Natural killer cell (primary cell): Measurements from ENCODE around the gene MARCHF3. TPM values are rescaled to one million over a fixed set of nuclear protein-coding genes. Genes with fewer than 3 reads are reported as not detected.
"Not testable (repeated sequence)": the region's sequence is repeated elsewhere in the genome, so short reads cannot be mapped to it uniquely, and the experiment has no call there.

ENCODE experiments used
- ATAC-seq, 3 donors: fragments of 150-1000 bp in 2 of 3; fragments of 200-7000 bp in 1 of 3; cut with Tn5 transposase; 1 replicate in 1 of 3; 2 replicates in 2 of 3; pipeline ENCODE4 v1.10.0; 2021; ENCODE audit warnings: mild to moderate bottlenecking in 2 of 3, moderate library complexity in 2 of 3
- DNase-seq, 2 donors: peaks; one replicate each; pipeline versions ENCODE4 v3.0.0 to v3.0.0-alpha.2; 2013 to 2021; ENCODE audit warnings: mixed read lengths in 1 of 2
- H3K27ac ChIP-seq: one replicate; pipeline ENCODE4 v1.5.1; 2013; ENCODE audit warnings: mild to moderate bottlenecking, low read length
- H3K27me3 ChIP-seq: one replicate; pipeline ENCODE4 v1.6.1; 2013; ENCODE audit warnings: low read length; ENCODE audit not compliant: control insufficient read depth, insufficient read depth
- H3K36me3 ChIP-seq: one replicate; pipeline ENCODE4 v1.6.1; 2013; ENCODE audit warnings: low read length; ENCODE audit not compliant: control insufficient read depth, insufficient read depth
- H3K4me1 ChIP-seq: one replicate; pipeline ENCODE4 v1.6.1; 2013; ENCODE audit warnings: low read length; ENCODE audit not compliant: control insufficient read depth, insufficient read depth
- H3K4me3 ChIP-seq: one replicate; pipeline ENCODE4 v1.5.1; 2013; ENCODE audit warnings: low read length
- H3K9me3 ChIP-seq: one replicate; pipeline ENCODE4 v1.6.1; 2013; ENCODE audit warnings: low read length; ENCODE audit not compliant: control insufficient read depth, insufficient read depth
- H3K27ac Mint-ChIP-seq, 2 donors: one replicate each; pipeline ENCODE4 v1.8.0; 2022; ENCODE audit warnings: mild to moderate bottlenecking in 2 of 2, mixed read lengths in 2 of 2, moderate library complexity in 1 of 2
- H3K27me3 Mint-ChIP-seq, 2 donors: one replicate each; pipeline ENCODE4 v1.8.0; 2022; ENCODE audit warnings: low read depth in 2 of 2, mixed read lengths in 2 of 2
- H3K36me3 Mint-ChIP-seq: one replicate; pipeline ENCODE4 v1.8.0; 2022; ENCODE audit warnings: mixed read lengths
- H3K4me1 Mint-ChIP-seq, 2 donors: one replicate each; pipeline ENCODE4 v1.8.0; 2022; ENCODE audit warnings: mixed read lengths in 2 of 2
- H3K4me3 Mint-ChIP-seq: one replicate; pipeline ENCODE4 v1.8.0; 2022; ENCODE audit warnings: mild to moderate bottlenecking, moderate library complexity, mixed read lengths
- H3K9me3 Mint-ChIP-seq, 2 donors: one replicate each; pipeline ENCODE4 v1.8.0; 2022; ENCODE audit warnings: mixed read lengths in 2 of 2
- WGBS: methylation state at CpG from one replicate; pipeline ENCODE4 v1.1.7; 2013; ENCODE audit warnings: missing lambda C conversion rate; ENCODE audit not compliant: insufficient coverage; 5-methylcytosine and 5-hydroxymethylcytosine counted together
- intact Hi-C: fragments of 100-400 bp; cut with micrococcal nuclease; formaldehyde crosslinking; loops from one replicate; pipeline ENCODE4 v1.14.2; 2022
- total RNA-seq, 4 donors: library from RNA; stranded (reverse); fragments of 120-200 nt in 1 of 4; gene quantifications; one replicate each; pipeline versions ENCODE4 v1.2.3 to v1.2.4, GENCODE V29; 2013 to 2022
- TF ChIP-seq, protein P1 (sequence below): fragments of 200-600 bp; IDR thresholded peaks from one replicate; pipeline ENCODE4 v1.8.0; 2022; ENCODE audit warnings: antibody characterized with exemption

The MARCHF3 gene
- total RNA-seq, 3 donors from 2014 or later (not counting 1 experiment from before 2014, with no cell fraction given) = 6.8 to 11.2 (median 8.9) TPM

DNA sequence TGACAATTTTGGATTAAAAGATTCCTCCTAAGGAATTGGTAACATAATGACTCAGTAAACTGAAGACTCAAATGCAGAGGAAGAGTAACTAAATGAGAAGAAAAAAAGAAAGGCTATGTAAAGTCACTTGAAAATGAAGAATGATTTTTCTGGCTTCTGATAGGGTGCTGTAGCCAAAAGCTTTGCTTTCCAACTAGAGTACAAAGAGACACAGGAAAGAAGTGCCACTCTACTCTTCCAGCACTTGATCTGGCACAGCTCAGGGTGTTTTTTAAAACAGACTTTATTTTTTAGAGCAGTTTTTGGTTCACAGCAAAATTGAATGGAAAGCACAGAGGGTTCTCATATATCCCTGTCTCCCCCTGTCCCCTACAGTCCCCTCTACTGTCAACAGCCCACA is 130.9 kb downstream of the MARCHF3 start:
- TF ChIP-seq, protein P1, sequence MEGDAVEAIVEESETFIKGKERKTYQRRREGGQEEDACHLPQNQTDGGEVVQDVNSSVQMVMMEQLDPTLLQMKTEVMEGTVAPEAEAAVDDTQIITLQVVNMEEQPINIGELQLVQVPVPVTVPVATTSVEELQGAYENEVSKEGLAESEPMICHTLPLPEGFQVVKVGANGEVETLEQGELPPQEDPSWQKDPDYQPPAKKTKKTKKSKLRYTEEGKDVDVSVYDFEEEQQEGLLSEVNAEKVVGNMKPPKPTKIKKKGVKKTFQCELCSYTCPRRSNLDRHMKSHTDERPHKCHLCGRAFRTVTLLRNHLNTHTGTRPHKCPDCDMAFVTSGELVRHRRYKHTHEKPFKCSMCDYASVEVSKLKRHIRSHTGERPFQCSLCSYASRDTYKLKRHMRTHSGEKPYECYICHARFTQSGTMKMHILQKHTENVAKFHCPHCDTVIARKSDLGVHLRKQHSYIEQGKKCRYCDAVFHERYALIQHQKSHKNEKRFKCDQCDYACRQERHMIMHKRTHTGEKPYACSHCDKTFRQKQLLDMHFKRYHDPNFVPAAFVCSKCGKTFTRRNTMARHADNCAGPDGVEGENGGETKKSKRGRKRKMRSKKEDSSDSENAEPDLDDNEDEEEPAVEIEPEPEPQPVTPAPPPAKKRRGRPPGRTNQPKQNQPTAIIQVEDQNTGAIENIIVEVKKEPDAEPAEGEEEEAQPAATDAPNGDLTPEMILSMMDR = no peak
- no peaks in the 10 kb centered on the region for H3K27me3 Mint-ChIP-seq
- H3K36me3 Mint-ChIP-seq = no peaks in the 10 kb centered on the region
- intact Hi-C loops = no loop called here
- peaks cover 0 to 3% of the 10 kb centered on the region in 2 donors for H3K9me3 Mint-ChIP-seq
- no peak overlapping the region for H3K27ac ChIP-seq
- DNase-seq (no peak), ATAC-seq (no peak)
- no peak overlapping the region for H3K4me3 ChIP-seq
- no peaks in the 10 kb centered on the region for H3K4me1 Mint-ChIP-seq
- no peaks in the 10 kb centered on the region for H3K9me3 ChIP-seq
- no peaks in the 10 kb centered on the region for H3K27me3 ChIP-seq
- H3K4me3 Mint-ChIP-seq = no peak overlapping the region
- H3K27ac Mint-ChIP-seq = no peak overlapping the region
- H3K36me3 ChIP-seq = no peaks in the 10 kb centered on the region
- H3K4me1 ChIP-seq = no peaks in the 10 kb centered on the region

- Histone ChIP-seq H3K36me3 (no peaks in the 10 kb centered on the region), H3K9me3 (no peaks in the 10 kb centered on the region), H3K4me3 (no peak overlapping the region), H3K27me3 (no peaks in the 10 kb centered on the region), H3K4me1 (no peaks in the 10 kb centered on the region), H3K27ac (no peak overlapping the region)
- no peaks in the 10 kb centered on the region for H3K4me1 Mint-ChIP-seq
- no peak for DNase-seq
- no peak overlapping the region for H3K27ac Mint-ChIP-seq
- H3K27me3 Mint-ChIP-seq = no peaks in the 10 kb centered on the region
- no peak overlapping the region for H3K4me3 Mint-ChIP-seq
- no peak for ATAC-seq
- intact Hi-C loops = no loop called here
- H3K9me3 Mint-ChIP-seq = peaks cover 0 to 3% of the 10 kb centered on the region in 2 donors
- no peaks in the 10 kb centered on the region for H3K36me3 Mint-ChIP-seq
- TF ChIP-seq, protein P1 = no peak
- 100% methylated on average over 2 of the region's 5 CpGs for WGBS
These were observed 132.3 kb downstream of the MARCHF3 start for GRCh38 chr5:126897851-126898630.

GRCh38 chr5:126896170-126896702 is 134.1 kb downstream of the MARCHF3 start:
- H3K36me3 ChIP-seq = no peaks in the 10 kb centered on the region
- peaks cover 0 to 3% of the 10 kb centered on the region in 2 donors for H3K9me3 Mint-ChIP-seq
- H3K36me3 Mint-ChIP-seq = no peaks in the 10 kb centered on the region
- H3K27me3 ChIP-seq = no peaks in the 10 kb centered on the region
- H3K4me1 Mint-ChIP-seq = no peaks in the 10 kb centered on the region
- ATAC-seq (no peak), DNase-seq (no peak)
- H3K27ac ChIP-seq = no peak overlapping the region
- H3K4me3 Mint-ChIP-seq = no peak overlapping the region
- no peaks in the 10 kb centered on the region for H3K4me1 ChIP-seq
- no peaks in the 10 kb centered on the region for H3K9me3 ChIP-seq
- WGBS = 98% methylated on average over 8 of the region's 9 CpGs
- no peak overlapping the region for H3K4me3 ChIP-seq
- TF ChIP-seq, protein P1 = no peak
- H3K27ac Mint-ChIP-seq = no peak overlapping the region
- intact Hi-C loops = no loop called here
- H3K27me3 Mint-ChIP-seq = no peaks in the 10 kb centered on the region

- H3K4me1 ChIP-seq, intact Hi-C loops, H3K4me3 ChIP-seq, H3K9me3 ChIP-seq, H3K27ac Mint-ChIP-seq, H3K4me3 Mint-ChIP-seq, H3K4me1 Mint-ChIP-seq, DNase-seq, H3K27ac ChIP-seq, H3K36me3 ChIP-seq, H3K27me3 Mint-ChIP-seq, ATAC-seq, H3K9me3 Mint-ChIP-seq, H3K36me3 Mint-ChIP-seq, H3K27me3 ChIP-seq: not testable (repeated sequence)
- 95% methylated on average over 14 of the region's 14 CpGs for whole genome bisulfite sequencing
These were observed 134.6 kb downstream of the MARCHF3 start for GRCh38 chr5:126895712-126896111.

GRCh38 chr5:126890414-126890813 is 139.9 kb downstream of the MARCHF3 start:
- H3K9me3 ChIP-seq, ATAC-seq, H3K27ac Mint-ChIP-seq, H3K4me3 ChIP-seq, H3K36me3 Mint-ChIP-seq, intact Hi-C loops, H3K36me3 ChIP-seq, H3K4me1 Mint-ChIP-seq, H3K27ac ChIP-seq, H3K4me3 Mint-ChIP-seq, H3K9me3 Mint-ChIP-seq, H3K4me1 ChIP-seq, DNase-seq, H3K27me3 ChIP-seq, H3K27me3 Mint-ChIP-seq: not testable (repeated sequence)
- WGBS = no CpG with 5 or more reads among the region's 2 CpGs
